Measurements from ENCODE around the gene XRCC5.

Gene XRCC5

GRCh38 chr2:216161967-216162366, 52.8 kb downstream of the XRCC5 start:
- no peak for TF ChIP-seq ZNF221 (tag by site-specific recombination; IDR thresholded peaks at IDR 0.05; ENCODE audit: borderline replicate concordance)
- no peak for TF ChIP-seq ZFP41 (tag by site-specific recombination; IDR thresholded peaks at IDR 0.05; ENCODE audit: borderline replicate concordance)
- no peak for TF ChIP-seq ZNF26 (tag by site-specific recombination; IDR thresholded peaks at IDR 0.05)
- no peak for TF ChIP-seq ZNF629 (tag by site-specific recombination; IDR thresholded peaks at IDR 0.05)
- no peak for TF ChIP-seq ZNF843 (tag by site-specific recombination; IDR thresholded peaks at IDR 0.05)
- TF ChIP-seq ZNF121 (tag by site-specific recombination; IDR thresholded peaks at IDR 0.05), result no peak
- no peak for TF ChIP-seq ZNF391 (tag by site-specific recombination; IDR thresholded peaks at IDR 0.05; ENCODE audit: borderline replicate concordance, low read depth)
- no peak for TF ChIP-seq MEIS1 (CRISPR knock-in tag; IDR thresholded peaks at IDR 0.05; ENCODE audit: borderline replicate concordance)
- TF ChIP-seq ZNF148 (tag by site-specific recombination; IDR thresholded peaks at IDR 0.05; ENCODE audit: borderline replicate concordance), result no peak
- TF ChIP-seq ZNF585B (tag by site-specific recombination; IDR thresholded peaks at IDR 0.05), result no peak
- TF ChIP-seq ZNF623 (tag by site-specific recombination; IDR thresholded peaks at IDR 0.05), result no peak
- no peak for TF ChIP-seq BCL6B (tag by site-specific recombination; IDR thresholded peaks at IDR 0.05)
- H3K9me3 ChIP-seq (ENCODE audit: control insufficient read depth, insufficient read depth, low read depth, low read length), result no peaks in the 10 kb centered on the region
- POLR2A ChIA-PET, result interaction anchor here (1.4 kb wide), 1 partner anchor 337 kb away, joined by 4 read pairs; the partner anchor contains the start of gene RPL37A
- H3K4me3 ChIP-seq (ENCODE audit: low read depth, low read length), result no peak overlapping the region
- no peak overlapping the region for H3K27ac ChIP-seq (ENCODE audit: extremely low read depth, low read depth, low read length)
- CTCF ChIA-PET, result interaction anchor here (0.9 kb wide), 1 partner anchor 21 kb away, joined by 3 read pairs; no protein-coding TSS in a partner anchor
- no peaks in the 10 kb centered on the region for H3K4me1 ChIP-seq (ENCODE audit: control insufficient read depth, insufficient read depth, low read length)
- peaks cover 51 to 92% of the 10 kb centered on the region in 2 experiments for H3K36me3 ChIP-seq (ENCODE audit: control insufficient read depth in 2 of 2, insufficient read depth in 1 of 2, low read length in 2 of 2)

- Histone ChIP-seq H3K4me1 (ENCODE audit: control insufficient read depth, insufficient read depth, low read length) (no peaks in the 10 kb centered on the region), H3K36me3 (ENCODE audit: control insufficient read depth in 2 of 2, insufficient read depth in 1 of 2, low read length in 2 of 2) (peaks cover 61 to 93% of the 10 kb centered on the region in 2 experiments), H3K9me3 (ENCODE audit: control insufficient read depth, insufficient read depth, low read depth, low read length) (no peaks in the 10 kb centered on the region), H3K27ac (ENCODE audit: extremely low read depth, low read depth, low read length) (no peak overlapping the region), H3K4me3 (ENCODE audit: low read depth, low read length) (no peak overlapping the region)
- ChIA-PET POLR2A (no interaction called here), CTCF (no interaction called here)
- TF ChIP-seq ZNF155 (tag by site-specific recombination; IDR thresholded peaks at IDR 0.05) (no peak), SETDB1 (IDR thresholded peaks at IDR 0.05; ENCODE audit: insufficient read length, low read length) (no peak), ZFHX2 (tag by site-specific recombination; conservative IDR thresholded peaks at IDR 0.05) (no peak), ZNF513 (tag by site-specific recombination; IDR thresholded peaks at IDR 0.05) (no peak)
These were observed 54.4 kb downstream of the XRCC5 start for GRCh38 chr2:216163518-216163917.

All from HEK293 (cell line).